DMS79 treated with DMSO at 0.1 percent for 48 hours (cell line): Measurements from ENCODE around the gene TXNL4A.

ENCODE experiments used
- DNase-seq: peaks from one replicate; lab custom pipeline; 2025; lab: John Stamatoyannopoulos, UW

TXNL4A gene

GRCh38 chr18:79935925-79936324 is 52.4 kb downstream of the TXNL4A start:
- DNase-seq = no peak

- DNase-seq = no peak
Measured at GRCh38 chr18:79935499-79935898, 52.9 kb downstream of the TXNL4A start.

GRCh38 chr18:79935098-79935480 is 53.3 kb downstream of the TXNL4A start:
- DNase-seq = no peak

- no peak for DNase-seq
Measured at GRCh38 chr18:79934311-79935097, 53.9 kb downstream of the TXNL4A start.

DNA sequence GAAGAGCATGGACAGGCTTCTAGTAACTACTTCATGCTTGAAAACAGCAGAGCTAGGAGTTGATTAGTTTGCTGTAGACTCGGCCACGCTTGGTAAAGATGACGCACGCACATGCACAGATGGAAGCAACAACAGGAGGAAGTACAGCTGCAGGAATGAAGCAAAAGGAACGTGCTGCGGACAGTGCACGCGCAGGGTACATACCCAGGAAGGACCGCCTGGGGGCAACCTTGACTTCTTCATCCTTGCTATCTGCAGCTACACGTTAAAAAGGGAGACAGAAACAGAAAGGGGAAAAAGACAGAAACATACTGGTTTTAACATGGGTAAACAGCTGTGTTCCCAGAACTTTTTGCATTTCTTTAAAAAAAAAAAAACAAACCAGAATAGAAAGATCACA is 54.6 kb downstream of the TXNL4A start:
- no peak for DNase-seq

DNA sequence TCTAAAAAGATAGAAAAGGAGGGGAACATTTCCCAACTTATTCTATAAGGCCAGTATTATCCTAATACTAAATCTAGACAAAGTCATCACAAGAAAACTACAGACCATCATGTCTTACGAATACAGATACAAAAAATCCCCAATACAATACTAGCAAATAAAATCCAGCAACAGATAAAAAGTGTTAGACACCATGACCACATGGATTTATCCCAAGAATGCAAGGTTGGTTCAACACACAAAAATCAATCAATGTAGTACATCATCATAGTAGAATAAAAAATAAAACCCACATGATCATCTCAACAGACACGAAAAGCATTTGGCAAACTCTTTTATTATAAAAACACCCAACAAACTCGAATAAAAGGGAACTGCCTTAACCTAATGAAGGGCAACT is 55.5 kb downstream of the TXNL4A start:
- DNase-seq = no peak

DNA sequence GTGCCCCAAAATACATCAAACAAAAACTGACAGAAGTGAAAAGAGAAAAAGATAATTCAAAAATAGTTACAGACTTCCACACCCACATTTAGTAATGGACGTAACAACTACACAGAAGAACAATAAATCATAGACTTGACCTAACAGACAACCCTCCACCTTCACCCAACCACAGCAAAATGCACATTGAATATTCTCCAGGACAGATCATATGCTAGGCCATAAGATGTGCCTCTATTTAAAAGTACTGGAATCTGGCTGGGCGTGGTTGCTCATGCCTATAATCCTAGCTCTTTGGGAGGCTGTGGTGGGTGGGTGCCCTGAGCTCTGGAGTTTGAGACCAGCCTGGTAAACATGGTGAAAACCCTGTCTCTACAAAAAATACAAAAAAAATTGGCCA is 56.9 kb downstream of the TXNL4A start:
- DNase-seq = no peak

DNA sequence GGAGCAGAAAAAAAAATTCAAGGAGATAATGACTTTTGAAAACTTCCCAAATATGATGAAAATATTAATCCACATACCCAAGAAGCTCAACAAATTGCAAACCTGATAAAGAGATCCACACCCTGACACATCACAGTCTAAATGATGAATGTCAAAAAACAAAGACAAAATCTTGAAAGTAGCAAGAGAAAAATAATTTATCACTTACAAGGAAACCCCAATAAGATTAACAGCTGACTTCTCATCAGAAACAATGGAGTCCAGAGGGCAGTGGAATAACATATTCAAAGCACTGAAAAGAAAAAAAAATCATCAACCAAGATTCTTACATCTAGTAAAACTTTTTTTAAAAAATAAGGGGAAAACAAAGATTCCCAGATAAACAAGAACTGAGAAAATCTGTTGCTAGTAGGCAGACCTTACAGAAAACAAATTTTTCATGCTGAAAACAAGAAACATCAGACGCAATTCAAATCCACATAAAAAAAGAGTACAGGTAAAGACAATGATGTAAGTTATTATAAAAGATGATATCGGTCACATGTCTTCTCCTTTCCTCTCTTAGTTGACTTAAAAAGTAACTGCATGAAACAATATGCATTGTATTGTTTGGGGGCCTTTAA is 58.2 kb downstream of the TXNL4A start:
- no peak for DNase-seq

GRCh38 chr18:79928563-79928960 is 59.8 kb downstream of the TXNL4A start:
- DNase-seq = no peak

- no peak for DNase-seq
Measured at GRCh38 chr18:79927607-79928562, 60.5 kb downstream of the TXNL4A start.

DNA sequence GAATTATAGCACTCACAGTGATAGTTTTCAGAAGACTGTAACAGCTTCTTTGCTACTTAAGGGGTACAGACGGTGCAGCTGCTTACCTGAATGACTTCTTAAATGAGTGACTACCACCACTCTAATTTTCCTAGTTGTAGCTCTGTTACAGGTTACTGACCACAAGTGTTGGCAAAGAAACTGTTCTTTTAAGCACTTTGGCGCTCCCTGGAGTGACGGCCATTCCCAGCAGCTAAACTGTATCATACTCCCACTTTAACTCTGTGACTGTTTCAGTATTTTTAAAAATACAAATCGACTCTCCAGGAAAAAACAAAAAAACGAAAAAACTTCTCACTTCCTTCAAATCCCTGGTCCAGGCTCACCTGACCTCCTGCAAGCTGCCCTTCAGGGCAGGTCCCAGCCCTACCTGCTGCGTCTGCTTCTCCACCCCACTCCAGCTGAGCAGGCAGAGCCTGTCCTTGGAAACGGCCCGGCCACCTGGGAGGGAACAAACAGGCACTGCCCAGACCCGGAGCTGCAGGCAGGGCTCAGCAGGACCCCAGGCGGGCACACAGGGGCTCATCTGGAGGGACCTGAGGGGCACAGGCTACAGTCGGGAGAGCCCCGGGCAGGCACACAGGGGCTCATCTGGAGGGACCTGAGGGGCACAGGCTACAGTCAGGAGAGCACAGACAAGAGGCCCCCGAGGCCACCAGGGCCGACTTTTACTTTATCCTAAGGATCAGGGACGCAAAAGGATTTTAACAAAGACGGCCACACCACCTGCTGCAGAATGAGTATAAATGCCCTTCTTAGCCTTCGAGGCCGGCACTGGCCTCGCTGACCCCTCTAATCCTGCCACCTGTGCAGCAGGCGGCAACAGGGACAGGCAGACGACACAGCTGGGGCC is 61.4 kb downstream of the TXNL4A start:
- DNase-seq = peak; percentile 45

DNA sequence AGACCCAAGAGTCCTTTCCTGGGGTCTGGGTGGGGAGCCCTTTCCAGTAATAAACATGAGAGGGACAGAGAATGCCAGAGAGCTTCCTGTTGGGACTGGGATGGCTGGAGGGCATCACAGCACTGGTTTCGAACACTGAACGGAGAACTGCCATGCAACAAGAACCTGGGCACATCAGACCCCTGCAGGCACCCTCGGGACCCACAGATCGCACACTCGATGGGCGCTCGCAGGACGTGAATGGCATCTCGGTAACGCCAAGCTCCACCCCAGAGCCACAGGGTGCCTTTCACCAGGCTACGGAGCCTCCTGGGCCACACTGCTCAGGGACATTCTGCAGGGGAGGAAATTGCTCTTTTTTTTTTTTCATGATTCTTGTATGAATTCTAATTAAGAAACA is 62.1 kb downstream of the TXNL4A start:
- no peak for DNase-seq

GRCh38 chr18:79924814-79925731 is 63.3 kb downstream of the TXNL4A start:
- DNase-seq = peak; percentile 91

GRCh38 chr18:79923896-79924585 is 64.3 kb downstream of the TXNL4A start:
- DNase-seq = no peak

GRCh38 chr18:79922971-79923411 is 65.4 kb downstream of the TXNL4A start:
- no peak for DNase-seq

- DNase-seq = no peak
Measured at GRCh38 chr18:79921984-79922965, 66.1 kb downstream of the TXNL4A start.
